Left hindlimb (tissue), 1 donor: ENCODE measurements around the gene RIMS3.
"Not testable (repeated sequence)": the region's sequence is repeated elsewhere in the genome, so short reads cannot be mapped to it uniquely, and the experiment has no call there.

Experiments
- DNase-seq: peaks from one replicate; pipeline ENCODE4 v3.0.0-alpha.2; 2018

RIMS3 gene

DNA sequence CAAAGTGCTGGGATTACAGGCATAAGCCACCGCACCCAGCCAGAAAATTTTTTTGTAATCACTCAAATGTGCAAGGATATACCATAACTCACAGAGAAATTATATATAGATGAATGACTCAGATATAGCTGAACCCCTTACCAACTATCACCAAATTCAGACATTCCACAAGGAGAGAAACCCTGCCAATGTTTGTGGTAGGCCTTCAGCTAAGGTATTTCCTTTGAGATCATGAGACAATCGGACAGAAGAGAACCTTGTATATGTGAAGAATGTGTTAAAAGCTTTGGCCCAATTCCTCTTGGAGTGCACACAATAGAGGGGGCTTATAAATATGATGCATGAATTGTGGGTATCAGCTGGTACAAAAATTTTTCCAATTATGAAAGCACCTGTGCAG lies 83.4 kb downstream of the RIMS3 start:
- no peak for DNase-seq

DNA sequence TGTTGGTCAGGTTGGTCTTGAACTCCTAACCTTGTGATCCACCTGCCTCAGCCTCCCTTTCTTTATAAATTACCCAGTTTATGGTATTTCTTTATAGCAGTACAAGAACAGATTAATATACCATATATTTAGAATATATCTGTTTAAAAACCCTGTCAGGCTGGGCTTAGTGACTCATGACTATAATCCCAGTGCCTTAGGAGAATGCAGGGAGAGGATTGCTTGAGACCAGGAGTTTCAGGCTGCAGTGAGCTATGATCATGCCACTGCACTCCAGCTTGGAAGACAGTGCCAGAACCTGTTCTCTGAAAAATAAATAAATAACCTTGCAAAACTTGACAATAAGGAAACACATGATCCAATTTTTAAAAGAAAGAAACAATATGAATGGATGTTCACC lies 90.1 kb downstream of the RIMS3 start:
- no peak for DNase-seq

DNA sequence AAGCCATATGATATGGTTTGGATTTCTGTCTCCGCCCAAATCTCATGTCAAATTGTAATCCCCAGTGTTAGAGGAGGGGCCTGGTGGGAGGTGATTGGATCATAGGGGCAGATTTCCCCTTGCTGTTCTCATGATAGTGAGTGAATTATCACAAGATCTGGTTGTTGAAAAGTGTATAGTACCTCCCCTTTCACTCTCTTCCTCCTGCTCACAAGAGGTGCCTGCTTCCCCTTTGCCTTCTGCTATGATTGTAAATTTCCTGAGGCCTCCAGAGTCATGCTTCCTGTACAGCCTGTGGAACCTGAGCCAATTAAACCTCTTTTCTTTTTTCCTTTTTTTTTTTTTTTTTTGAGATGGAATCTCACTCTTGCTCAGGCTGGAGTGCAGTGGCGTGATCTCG lies 90.7 kb downstream of the RIMS3 start:
- not testable (repeated sequence) for DNase-seq
